HG03521 (cell line): ENCODE data around the gene USP40.

ENCODE experiments used
- ATAC-seq: cut with Tn5 transposase; IDR thresholded peaks from one replicate; pipeline ENCODE4 v1.9.1; 2021; ENCODE audit warnings: mild to moderate bottlenecking, moderate library complexity; ENCODE audit not compliant: unreplicated experiment

The USP40 gene

DNA sequence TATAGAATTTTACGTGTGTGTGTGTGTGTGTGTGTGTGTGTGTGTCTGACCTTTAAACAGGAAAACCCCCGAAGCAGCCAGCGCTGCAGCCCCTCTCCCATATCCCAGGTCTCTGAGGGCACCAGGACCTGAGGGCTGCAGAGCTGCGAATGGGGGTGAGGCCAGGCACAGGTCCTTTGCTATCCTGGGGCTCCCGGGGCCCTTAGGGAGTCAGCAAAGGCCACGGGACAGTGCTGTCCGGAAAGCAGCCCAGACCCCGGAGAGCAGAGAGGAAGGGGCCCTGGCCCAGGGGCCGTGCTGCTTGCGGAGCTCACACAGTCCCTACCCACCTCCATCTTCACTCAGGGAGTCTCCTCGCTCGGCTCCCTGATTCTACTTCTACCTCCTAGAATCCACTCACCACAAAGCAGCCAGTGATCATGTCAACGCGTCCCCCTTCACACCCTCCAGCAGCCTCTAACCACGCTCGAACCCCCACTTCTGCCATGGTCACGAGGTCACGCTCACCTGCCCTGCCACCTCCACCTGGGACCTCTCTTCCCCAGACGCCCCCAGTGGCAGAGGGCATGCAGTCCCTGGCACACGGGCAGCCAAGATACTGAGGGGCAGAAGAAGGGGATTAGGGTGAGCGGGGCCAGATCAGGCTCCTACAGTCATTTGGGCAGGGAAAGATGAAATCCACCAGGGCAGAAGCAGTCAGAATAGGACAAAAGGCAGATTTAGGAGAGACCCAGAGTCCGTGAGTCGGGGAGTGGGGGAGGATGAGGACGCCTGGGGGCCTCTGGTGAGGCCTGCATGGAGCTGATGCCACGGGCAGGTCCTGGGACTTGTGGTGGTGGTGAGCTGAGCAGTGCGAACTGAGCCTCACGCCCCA, 86.7 kb downstream of the USP40 start:
- ATAC-seq, result no peak

DNA sequence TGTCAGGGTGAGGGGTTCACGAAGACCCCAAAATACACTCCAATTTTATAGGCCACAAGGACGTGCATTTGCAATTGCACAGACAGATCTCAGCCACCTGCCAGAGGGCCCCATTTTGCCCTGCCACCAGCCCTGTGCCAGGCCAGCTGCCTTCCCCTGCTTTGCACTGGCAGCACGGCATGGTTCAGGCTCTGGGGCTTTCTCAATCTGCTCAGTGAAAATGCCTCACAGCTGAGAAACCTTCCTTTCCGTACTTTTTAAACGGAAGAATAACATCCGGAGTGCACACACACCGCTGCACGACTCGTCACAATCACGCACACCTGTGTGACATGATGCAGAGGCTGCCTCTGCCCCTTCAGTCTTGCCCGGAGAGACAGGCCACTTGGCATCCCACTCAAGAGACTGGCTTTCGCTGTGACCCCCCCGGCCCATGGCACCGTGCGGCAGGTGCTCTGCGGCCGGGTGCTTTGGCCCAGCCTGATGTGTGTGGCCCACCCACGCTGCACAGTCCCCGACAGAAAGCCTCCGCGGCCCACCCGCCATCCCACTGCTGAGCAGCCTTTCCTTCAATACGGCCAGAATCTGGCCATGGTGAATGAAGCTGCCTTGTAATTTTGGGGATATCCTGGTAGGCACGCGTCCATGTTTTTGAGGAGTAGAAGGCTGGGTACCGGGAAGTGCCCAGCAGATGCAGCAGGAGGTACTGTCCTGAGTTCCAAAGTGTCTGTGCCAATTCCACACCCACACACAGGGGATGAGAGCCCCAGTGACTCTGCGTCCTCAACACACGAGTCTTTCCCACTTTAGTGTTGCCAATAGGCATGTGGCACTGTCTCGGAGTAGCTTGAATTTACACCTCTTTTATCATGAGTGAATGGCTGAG, 88.8 kb downstream of the USP40 start:
- ATAC-seq, result no peak

DNA sequence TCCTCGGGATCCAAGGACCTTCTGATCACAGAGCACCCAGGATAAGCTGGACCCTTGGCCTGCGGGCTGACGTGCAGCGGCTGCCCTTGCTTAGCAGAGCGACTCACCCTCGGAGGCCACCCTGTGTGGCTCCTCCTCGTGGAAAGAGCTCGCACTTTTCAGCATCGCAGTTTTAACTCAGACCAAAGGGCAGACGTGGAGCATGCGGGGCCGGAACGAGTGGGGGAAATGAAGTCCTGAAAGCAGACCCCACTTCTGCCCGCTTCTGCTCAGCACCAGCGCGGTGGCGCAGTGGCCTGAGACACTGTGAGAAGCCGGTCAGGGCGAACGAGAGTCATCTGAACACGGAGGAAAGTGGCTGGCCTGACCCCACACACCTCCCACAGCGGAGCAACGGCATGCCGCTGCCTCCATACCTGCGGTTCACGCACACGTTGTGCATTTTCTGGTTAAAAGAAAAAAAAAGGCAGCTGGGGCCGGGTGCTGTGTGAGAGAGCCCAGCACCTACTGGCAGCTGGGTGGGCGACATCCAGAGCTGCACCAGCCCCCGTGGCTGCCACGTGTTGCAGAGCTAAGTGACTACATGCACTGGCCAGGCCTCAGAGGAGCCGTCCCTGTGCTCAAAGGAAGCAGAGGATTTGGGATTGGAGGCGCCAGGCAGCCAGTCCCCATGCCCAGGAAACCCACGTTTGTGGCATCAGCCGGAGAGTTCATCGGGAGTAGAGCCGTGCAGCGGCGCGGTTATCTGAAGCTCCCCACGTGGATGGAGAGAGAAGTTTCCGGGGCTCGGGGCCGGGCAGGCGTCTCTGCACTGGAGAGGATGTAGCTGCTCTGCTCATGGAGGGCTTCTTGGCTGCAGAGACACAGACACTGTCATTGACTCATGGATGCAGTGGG, 89.7 kb downstream of the USP40 start:
- ATAC-seq, result no peak

- ATAC-seq, result no peak
Measured at GRCh38 chr2:233476063-233476410, 90.5 kb downstream of the USP40 start.

DNA sequence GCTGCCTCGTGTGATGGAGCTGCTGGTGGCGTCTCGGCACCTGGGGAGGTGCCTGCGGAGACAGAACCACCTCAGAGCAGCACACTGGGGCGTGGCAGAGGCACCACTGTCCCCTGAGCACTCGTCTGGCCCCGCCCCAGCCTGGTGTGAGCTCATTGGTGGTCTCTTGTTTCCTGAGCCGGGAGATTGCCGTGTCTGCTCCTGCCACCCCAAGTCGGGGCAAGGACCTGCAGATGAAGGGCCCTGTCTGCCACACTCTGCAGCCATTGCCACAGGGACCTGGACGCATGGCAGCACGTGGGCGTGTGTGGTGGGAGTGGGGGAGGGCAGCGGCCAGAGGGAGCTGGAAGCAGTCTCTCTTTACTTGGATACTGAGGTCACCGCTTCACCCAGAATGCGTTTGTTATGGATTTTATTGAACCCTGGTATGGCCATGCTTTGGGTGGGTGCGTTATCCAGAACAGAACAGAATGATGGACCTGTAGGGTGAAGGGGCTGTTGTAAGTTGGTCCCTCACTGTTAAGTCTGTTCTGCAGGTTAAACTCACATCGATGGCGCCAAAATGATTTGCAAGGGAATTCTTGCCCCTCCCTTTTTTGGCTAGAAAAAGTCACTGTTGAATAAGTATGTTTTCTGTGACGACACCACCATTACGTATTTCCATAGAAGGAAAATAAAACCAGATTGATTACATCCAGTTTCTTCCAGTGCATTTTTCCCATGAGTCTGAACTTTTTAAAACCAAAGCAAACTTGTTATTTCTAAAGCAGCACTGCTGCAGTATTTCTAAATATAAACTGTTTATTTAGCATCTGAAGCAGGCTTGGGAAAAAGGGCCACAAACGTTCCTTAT, 92.0 kb downstream of the USP40 start:
- ATAC-seq, result no peak

DNA sequence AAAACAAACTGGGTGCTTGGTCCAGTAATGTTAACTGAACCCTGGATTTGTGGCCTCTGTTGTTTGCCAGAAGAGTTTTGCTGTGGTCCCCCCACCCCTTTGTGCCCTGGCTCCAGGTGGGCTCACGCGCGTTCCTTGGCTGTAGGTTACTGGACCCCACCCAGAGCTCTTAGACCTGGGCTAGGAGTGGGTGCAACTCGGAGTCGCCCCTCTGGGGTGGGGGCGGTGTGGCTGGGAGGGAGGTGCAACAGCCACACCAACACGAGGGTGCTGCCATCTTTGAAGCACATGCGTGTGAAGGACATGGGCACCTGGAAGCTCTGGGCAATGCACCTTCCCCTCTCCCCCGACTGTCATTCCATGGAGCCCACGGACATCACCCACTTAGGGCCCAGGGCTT, 92.7 kb downstream of the USP40 start:
- ATAC-seq, result no peak

GRCh38 chr2:233473386-233473791, 93.2 kb downstream of the USP40 start:
- ATAC-seq, result no peak

DNA sequence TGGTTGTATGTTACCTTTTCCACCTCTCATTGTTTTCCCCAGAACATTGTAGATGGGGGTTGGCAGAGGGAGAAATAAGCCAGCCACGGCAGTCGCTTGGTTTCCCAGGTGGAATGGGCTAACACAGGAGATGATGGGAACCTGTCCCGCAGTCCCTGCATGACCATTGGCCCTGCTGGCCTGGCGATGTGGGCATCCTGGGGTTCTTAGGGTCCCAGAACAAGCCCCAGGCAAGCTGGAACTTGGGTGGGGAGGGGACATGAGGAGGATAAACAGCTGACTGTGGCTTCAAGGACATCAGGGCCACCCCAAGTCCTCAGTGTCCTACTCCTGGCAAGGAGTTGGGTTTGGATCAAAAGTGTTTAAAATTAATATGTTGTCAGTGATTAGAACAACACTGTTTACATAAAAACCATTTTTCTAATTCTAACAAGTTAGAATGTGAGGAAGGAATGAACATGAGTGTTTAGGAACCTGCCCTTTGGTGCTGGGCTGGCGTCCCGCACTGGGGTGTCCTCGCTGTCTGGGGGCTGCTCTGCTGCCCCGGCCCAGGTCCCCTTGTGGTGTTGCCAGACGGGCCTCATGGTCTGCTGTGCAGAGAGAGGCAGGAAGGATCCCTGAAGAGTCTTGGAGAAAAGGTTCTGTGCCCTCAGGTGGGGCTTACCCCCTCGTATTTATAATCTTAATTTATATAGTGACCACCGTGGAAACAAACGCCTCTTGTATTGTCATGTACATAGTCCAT, 95.1 kb downstream of the USP40 start:
- no peak for ATAC-seq

DNA sequence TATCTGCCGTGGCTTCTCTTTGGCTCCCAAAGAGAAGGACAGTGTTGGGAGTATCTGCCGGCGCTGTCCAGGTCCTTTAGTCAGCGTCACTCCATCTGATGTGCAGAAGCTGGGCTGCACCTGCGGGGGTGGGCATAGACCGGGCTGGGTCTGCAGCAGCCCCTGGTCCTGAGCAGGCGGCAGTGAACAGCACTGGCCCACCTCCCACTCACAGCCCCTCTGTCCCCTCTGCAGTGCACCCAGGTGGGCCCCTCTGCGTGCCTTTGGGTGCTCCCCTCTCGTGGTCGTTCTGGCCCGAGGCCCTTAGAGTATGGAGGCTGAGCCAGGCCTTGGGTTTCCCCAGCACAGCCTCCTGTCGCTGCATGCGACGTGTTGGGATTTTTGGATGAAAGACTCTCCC, 95.7 kb downstream of the USP40 start:
- ATAC-seq, result no peak

DNA sequence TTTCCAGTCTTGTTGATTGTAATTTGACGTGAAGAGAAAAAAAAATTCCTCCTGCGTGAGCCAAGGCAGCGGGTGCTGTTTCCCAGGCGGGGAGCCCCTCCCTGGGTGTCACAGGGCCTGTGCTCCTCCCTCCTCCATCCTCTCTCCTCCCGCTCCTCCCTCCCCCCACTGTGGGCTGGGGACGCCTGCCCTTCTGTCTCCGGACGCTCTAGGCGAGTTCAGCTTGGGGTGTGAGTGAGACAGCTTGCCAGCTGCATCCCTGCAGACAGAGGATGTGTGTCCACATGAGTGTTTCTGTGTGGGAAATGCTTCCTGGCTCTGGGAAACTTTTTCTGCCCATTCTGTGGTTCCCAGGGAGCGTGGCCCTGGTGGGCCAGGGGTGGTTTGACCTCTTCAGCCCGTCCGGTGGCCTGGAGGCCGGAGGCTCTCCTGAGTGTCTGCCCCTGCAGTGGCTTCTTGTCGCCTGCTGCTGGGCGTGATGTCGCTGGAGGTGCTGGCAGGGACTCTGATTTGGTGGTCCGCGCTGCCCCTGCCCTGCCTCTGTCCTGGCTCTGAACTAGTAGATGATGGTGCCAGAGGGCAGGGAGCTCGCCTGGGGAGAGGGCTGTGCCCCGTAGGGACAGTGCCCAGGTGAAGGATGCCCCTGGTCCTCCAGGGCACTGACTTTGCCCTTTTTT, 96.4 kb downstream of the USP40 start:
- ATAC-seq, result no peak

DNA sequence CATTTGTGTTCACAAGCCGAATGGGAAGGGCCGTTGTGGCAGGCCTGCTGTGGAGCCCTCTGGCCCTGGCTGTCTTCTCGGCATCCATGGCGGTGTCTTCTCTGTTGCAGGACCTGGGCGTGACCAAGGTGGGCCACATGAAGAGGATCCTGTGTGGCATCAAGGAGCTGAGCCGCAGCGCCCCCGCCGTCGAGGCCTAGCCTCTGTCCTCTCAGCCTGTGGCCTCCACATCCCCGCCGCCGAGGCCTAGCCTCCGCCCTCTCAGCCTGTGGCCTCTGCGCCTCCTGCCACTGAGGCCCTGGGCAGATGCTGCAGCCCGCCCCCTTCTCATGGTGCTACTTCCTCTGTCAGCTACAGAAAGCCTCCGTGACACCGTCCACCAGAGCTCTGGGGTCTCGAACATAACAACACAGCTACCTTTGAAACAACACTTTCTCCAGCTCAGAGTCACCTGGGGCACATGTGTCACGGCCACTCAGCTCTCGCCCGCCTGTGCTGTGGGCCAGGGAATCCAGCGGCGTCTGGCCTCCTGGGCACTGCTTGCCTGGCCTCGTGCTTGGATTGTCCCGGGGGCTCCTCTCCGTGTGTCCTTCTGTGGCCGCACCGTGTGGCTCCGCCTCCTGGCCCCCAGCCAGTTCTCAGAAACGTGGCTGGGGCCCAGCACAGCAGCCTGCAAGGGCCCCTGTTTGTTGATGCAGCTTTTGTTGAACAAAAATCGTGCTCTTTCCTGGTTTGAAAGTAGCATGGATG, 97.1 kb downstream of the USP40 start:
- no peak for ATAC-seq

DNA sequence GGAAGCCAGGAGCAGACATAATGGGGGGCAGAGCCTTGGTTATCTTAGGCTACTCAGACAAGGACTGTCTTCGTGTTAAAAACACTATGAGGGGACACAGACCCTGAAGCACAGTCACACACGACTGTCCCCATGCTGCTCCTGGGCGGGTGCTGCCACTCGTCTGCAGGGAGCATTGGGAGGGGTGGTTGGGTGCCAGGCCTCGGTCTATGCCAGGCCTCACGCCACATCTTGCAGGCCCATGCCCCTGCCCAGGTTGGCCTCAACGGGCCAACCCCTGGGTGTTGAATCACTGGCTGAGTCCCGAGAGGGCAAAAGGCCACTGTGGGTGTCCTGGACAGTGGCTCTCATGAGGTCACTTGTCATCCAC, 97.9 kb downstream of the USP40 start:
- no peak for ATAC-seq

- no peak for ATAC-seq
Measured at GRCh38 chr2:233468047-233468740, 98.4 kb downstream of the USP40 start.

- no peak for ATAC-seq
Measured at GRCh38 chr2:233466991-233467603, 99.5 kb downstream of the USP40 start.

- ATAC-seq, result no peak
Measured at GRCh38 chr2:233464531-233465240, 101.9 kb downstream of the USP40 start.

DNA sequence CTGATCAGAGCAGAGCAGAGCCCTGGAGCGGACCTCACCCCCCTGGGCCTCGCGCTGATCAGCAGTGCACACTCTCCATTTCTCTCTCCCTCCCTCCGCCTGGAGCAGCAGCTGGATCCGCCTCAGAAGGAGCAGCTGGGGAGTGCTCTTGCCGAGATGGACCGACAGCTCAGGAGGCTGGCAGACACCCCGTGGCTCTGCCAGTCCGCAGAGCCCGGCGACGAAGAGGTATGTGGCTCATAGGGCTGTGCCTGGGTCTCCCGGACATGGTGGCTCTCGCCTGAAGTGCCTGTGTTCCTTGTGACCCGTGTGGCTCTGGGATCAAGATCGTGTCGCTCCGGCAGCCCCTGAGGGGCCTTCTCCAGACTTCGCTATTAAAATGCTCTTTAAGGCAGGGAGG, 102.5 kb downstream of the USP40 start:
- ATAC-seq, result no peak

DNA sequence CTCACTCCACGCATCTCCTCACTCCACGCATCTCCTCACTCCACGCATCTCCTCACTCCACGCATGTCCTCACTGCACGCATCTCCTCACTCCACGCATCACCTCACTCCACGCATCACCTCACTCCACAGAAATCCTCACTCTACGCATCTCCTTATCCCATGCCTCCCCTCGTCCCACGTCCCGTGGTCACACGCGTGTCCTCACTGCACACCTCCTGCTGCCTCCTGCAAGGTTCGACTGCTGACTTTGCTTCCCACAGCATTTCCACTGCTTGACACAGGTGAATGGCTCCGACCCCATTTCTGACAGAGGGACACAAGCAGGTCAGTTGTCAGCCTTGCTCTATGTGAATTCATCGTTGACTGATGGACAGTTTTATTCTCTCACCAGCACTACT, 103.0 kb downstream of the USP40 start:
- no peak for ATAC-seq
